Panc1 (cell line): ENCODE measurements around the gene SLC22A25. TPM values are rescaled to one million over a fixed set of nuclear protein-coding genes. Genes with fewer than 3 reads are reported as not detected.

Source experiments
- ATAC-seq: fragments of 200-7000 bp; cut with Tn5 transposase; 2 replicates; pipeline ENCODE4 v1.9.1; 2020; ENCODE audit warnings: mild to moderate bottlenecking, moderate library complexity
- BruUV-seq: library from RNA; stranded (reverse); fragments of 400-500 nt; replicated peaks from 2 replicates; lab custom pipeline; 2021; lab: Mats Ljungman, UMichigan
- CTCF ChIA-PET: fragments of 300-600 bp; sonication (Branson Sonifier 250); formaldehyde crosslinking; loops from one replicate; lab custom pipeline; 2022; ENCODE audit warnings: antibody characterized with exemption; lab: Charles Lee
- POLR2A ChIA-PET: fragments of 300-600 bp; sonication (Branson Sonifier 250); formaldehyde crosslinking; loops from one replicate; lab custom pipeline; 2022; ENCODE audit warnings: antibody characterized with exemption; lab: Charles Lee
- DNase-seq: peaks from one replicate; pipeline ENCODE4 v3.0.0-alpha.2; 2010; ENCODE audit warnings: low read depth, low spot score
- H3K27ac ChIP-seq: 2 replicates; pipeline ENCODE4 v1.5.1; 2011; ENCODE audit warnings: mild to moderate bottlenecking, low read length, inconsistent platforms
- H3K27me3 ChIP-seq: fragments of 200-500 bp; sonication (Bioruptor generic); 2 replicates; pipeline ENCODE4 v1.6.0; 2014; ENCODE audit warnings: low read length, inconsistent platforms; ENCODE audit not compliant: control insufficient read depth, insufficient read depth
- H3K36me3 ChIP-seq: fragments of 200-500 bp; sonication (Bioruptor generic); 2 replicates; pipeline ENCODE4 v1.5.1; 2014; ENCODE audit warnings: inconsistent platforms, mild to moderate bottlenecking, low read length, moderate library complexity; ENCODE audit not compliant: control insufficient read depth, insufficient read depth
- H3K4me1 ChIP-seq: 2 replicates; pipeline ENCODE4 v1.5.1; 2011; ENCODE audit warnings: inconsistent platforms, mild to moderate bottlenecking, low read length, moderate library complexity; ENCODE audit not compliant: control insufficient read depth, insufficient read depth
- H3K4me3 ChIP-seq, 2 experiments: 2 replicates each; pipeline ENCODE4 v1.5.1; 2011 to 2012; ENCODE audit warnings: low read depth in 2 of 2, low read length in 2 of 2, mild to moderate bottlenecking in 2 of 2, inconsistent platforms in 1 of 2, moderate library complexity in 1 of 2
- H3K9me3 ChIP-seq: fragments of 200-500 bp; sonication (Bioruptor generic); 2 replicates; pipeline ENCODE4 v1.5.1; 2014; ENCODE audit warnings: low read depth, mild to moderate bottlenecking, inconsistent platforms, low read length, moderate library complexity; ENCODE audit not compliant: control insufficient read depth, insufficient read depth
- POLR2AphosphoS5 ChIP-seq: IDR thresholded peaks from 2 replicates; pipeline ENCODE4 v1.6.1; 2012; ENCODE audit warnings: mild to moderate bottlenecking, low read depth, low read length, moderate library complexity
- REST ChIP-seq, 2 experiments: IDR thresholded peaks; 2 replicates each; pipeline ENCODE4 v1.6.1; 2011 to 2012; ENCODE audit warnings: low read depth in 2 of 2, control low read depth in 1 of 2, low read length in 1 of 2, mild to moderate bottlenecking in 1 of 2, moderate library complexity in 1 of 2; ENCODE audit not compliant: insufficient read depth in 1 of 2
- SIN3A ChIP-seq: IDR thresholded peaks from 2 replicates; pipeline ENCODE4 v1.6.1; 2012; ENCODE audit warnings: low read depth, mild to moderate bottlenecking, low read length, moderate library complexity, borderline replicate concordance; ENCODE audit not compliant: insufficient read depth
- TCF7L2 ChIP-seq: IDR thresholded peaks from 2 replicates; pipeline ENCODE4 v1.6.1; 2011; ENCODE audit warnings: mild to moderate bottlenecking, low read depth, low read length, inconsistent platforms
- in situ Hi-C: cut with HindIII; loops from 2 replicates; pipeline ENCODE4 v1.10.0; 2016; ENCODE audit warnings: low sequenced_read_pairs, low pct_unique_long_range_greater_than_20kb
- intact Hi-C: fragments of 100-400 bp; cut with micrococcal nuclease; formaldehyde crosslinking; loops from one replicate; pipeline ENCODE4 v1.10.0; 2022; ENCODE audit not compliant: unreplicated experiment
- total RNA-seq: library from RNA; stranded (reverse); gene quantifications from one replicate; pipeline ENCODE4 v1.2.1, GENCODE V29; 2021; ENCODE audit not compliant: unreplicated experiment
- TF ChIP-seq, protein P1 (sequence below): fragments of 450-650 bp; IDR thresholded peaks from 2 replicates; pipeline ENCODE4 v1.5.1; 2017; ENCODE audit warnings: mild to moderate bottlenecking

The SLC22A25 gene
- total RNA-seq, 1 experiment from 2014 or later: not detected

DNA sequence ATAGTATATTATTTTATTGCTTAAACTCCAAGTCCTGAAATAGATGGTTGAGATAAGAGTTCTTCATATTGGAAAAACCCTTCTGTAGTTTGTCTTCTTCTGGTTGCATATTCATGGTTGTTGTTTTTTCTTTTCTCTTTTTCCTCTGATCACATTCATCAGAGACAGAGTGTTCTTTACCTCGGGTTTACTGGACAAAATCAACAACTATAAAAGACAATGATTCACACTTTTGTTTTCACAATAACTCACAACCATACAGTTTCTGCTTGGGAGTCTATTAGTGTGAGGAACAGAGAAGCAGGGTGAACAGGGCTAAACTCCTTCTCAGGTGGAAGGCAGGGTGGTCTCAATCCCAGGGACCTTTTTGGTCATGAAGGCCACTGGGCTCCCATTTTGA lies 2.6 kb upstream of the SLC22A25 start:
- H3K9me3 ChIP-seq: no peaks in the 10 kb centered on the region
- H3K4me1 ChIP-seq: no peaks in the 10 kb centered on the region
- in situ Hi-C loops (no loop called here), intact Hi-C loops (no loop called here)
- no peaks in the 10 kb centered on the region; the same call in none of the 2 replicates for H3K27me3 ChIP-seq
- ChIA-PET POLR2A (no interaction called here), CTCF (no interaction called here)
- BruUV-seq: no TSS peak
- H3K36me3 ChIP-seq: no peaks in the 10 kb centered on the region
- TF ChIP-seq TCF7L2: no peak
- TF ChIP-seq, protein P1, sequence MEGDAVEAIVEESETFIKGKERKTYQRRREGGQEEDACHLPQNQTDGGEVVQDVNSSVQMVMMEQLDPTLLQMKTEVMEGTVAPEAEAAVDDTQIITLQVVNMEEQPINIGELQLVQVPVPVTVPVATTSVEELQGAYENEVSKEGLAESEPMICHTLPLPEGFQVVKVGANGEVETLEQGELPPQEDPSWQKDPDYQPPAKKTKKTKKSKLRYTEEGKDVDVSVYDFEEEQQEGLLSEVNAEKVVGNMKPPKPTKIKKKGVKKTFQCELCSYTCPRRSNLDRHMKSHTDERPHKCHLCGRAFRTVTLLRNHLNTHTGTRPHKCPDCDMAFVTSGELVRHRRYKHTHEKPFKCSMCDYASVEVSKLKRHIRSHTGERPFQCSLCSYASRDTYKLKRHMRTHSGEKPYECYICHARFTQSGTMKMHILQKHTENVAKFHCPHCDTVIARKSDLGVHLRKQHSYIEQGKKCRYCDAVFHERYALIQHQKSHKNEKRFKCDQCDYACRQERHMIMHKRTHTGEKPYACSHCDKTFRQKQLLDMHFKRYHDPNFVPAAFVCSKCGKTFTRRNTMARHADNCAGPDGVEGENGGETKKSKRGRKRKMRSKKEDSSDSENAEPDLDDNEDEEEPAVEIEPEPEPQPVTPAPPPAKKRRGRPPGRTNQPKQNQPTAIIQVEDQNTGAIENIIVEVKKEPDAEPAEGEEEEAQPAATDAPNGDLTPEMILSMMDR: no peak
- TF ChIP-seq REST (IDR thresholded peaks at IDR 0.05; ENCODE audit: insufficient read depth in 1 of 2, low read depth in 2 of 2, low read length in 1 of 2): no peak
- no peak for TF ChIP-seq SIN3A
- TF ChIP-seq POLR2AphosphoS5: no peak
- DNase-seq (no peak), ATAC-seq (no peak)
- H3K4me3 ChIP-seq: no peak overlapping the region
- no peak overlapping the region for H3K27ac ChIP-seq

GRCh38 chr11:63244862-63245261 lies 1.5 kb upstream of the SLC22A25 start:
- H3K27me3 ChIP-seq: no peaks in the 10 kb centered on the region; the same call in none of the 2 replicates
- no peak for ATAC-seq
- no peaks in the 10 kb centered on the region for H3K4me1 ChIP-seq
- ChIA-PET CTCF (no interaction called here), POLR2A (no interaction called here)
- TF ChIP-seq, protein P1: no peak
- TF ChIP-seq REST (IDR thresholded peaks at IDR 0.05; ENCODE audit: insufficient read depth in 1 of 2, low read depth in 2 of 2, low read length in 1 of 2) (no peak), SIN3A (no peak), POLR2AphosphoS5 (no peak), TCF7L2 (no peak)
- no peaks in the 10 kb centered on the region for H3K9me3 ChIP-seq
- no peak for DNase-seq
- BruUV-seq: no TSS peak
- in situ Hi-C loops (no loop called here), intact Hi-C loops (no loop called here)
- H3K36me3 ChIP-seq: no peaks in the 10 kb centered on the region
- H3K27ac ChIP-seq: no peak overlapping the region
- H3K4me3 ChIP-seq: no peak overlapping the region
